Stimulated activated CD4-positive, alpha-beta T cell treated with anti-CD3 and anti-CD28 coated beads, Interleukin-15, amount 100 ng/mL, for 24 hours (primary cell): ENCODE results near the gene FAM209B.
"Not testable (repeated sequence)": the region's sequence is repeated elsewhere in the genome, so short reads cannot be mapped to it uniquely, and the experiment has no call there.

Source experiments
- DNase-seq: peaks from one replicate; pipeline ENCODE4 v3.0.0-alpha.2; 2020

The FAM209B gene

GRCh38 chr20:56532946-56533345 is at the start of gene FAM209B:
Gene FAM209B (plus strand): TSS chr20:56533246. CDS start chr20:56533342, 96 bp downstream.
- not testable (repeated sequence) for DNase-seq

- no peak for DNase-seq
These were observed 49.1 kb upstream of the FAM209B start for GRCh38 chr20:56483970-56484369.

- no peak for DNase-seq
These were observed 45.8 kb upstream of the FAM209B start for GRCh38 chr20:56487216-56487615.

- DNase-seq = no peak
These were observed 44.5 kb upstream of the FAM209B start for GRCh38 chr20:56488566-56488965.

- no peak for DNase-seq
These were observed 31.9 kb upstream of the FAM209B start for GRCh38 chr20:56501116-56501515.

- DNase-seq = no peak
These were observed 29.1 kb upstream of the FAM209B start for GRCh38 chr20:56503916-56504315.

- DNase-seq = peak; percentile 37
These were observed 28.6 kb upstream of the FAM209B start for GRCh38 chr20:56504373-56505005.

GRCh38 chr20:56506103-56506502 is 26.9 kb upstream of the FAM209B start:
- DNase-seq = no peak

- DNase-seq = no peak
These were observed 21.1 kb upstream of the FAM209B start for GRCh38 chr20:56511926-56512325.

GRCh38 chr20:56513161-56514150 is 19.6 kb upstream of the FAM209B start:
- no peak for DNase-seq

GRCh38 chr20:56516631-56517030 is 16.4 kb upstream of the FAM209B start:
- DNase-seq = no peak

GRCh38 chr20:56517211-56517610 is 15.8 kb upstream of the FAM209B start:
- no peak for DNase-seq

GRCh38 chr20:56517641-56518040 is 15.4 kb upstream of the FAM209B start:
- DNase-seq = no peak

- DNase-seq = no peak
These were observed 14.9 kb upstream of the FAM209B start for GRCh38 chr20:56518126-56518525.

- no peak for DNase-seq
These were observed 14.2 kb upstream of the FAM209B start for GRCh38 chr20:56518721-56519398.

GRCh38 chr20:56519551-56519950 is 13.5 kb upstream of the FAM209B start:
- no peak for DNase-seq

- no peak for DNase-seq
These were observed 12.9 kb upstream of the FAM209B start for GRCh38 chr20:56520180-56520579.

GRCh38 chr20:56520746-56521354 is 12.2 kb upstream of the FAM209B start:
- not testable (repeated sequence) for DNase-seq

- peak; percentile 4 for DNase-seq
These were observed 10.7 kb upstream of the FAM209B start for GRCh38 chr20:56522311-56522710.

GRCh38 chr20:56524444-56524843 is 8.6 kb upstream of the FAM209B start, which contains the start of gene FAM209A:
Gene FAM209A (plus strand): TSS chr20:56524744. CDS start chr20:56524809, 65 bp downstream.
- not testable (repeated sequence) for DNase-seq

- DNase-seq = no peak
These were observed 5.5 kb upstream of the FAM209B start for GRCh38 chr20:56527521-56527920.

GRCh38 chr20:56537997-56538396 is 5.0 kb downstream of the FAM209B start:
- DNase-seq = no peak

- no peak for DNase-seq
These were observed 7.4 kb downstream of the FAM209B start for GRCh38 chr20:56540415-56540814.
